Smooth muscle cell (in vitro differentiated cells): Measurements from ENCODE around the gene ROBO1. TPM values are rescaled to one million over a fixed set of nuclear protein-coding genes. Genes with fewer than 3 reads are reported as not detected.

Source experiments
- DNase-seq: peaks from one replicate; lab custom pipeline; 2025; ENCODE audit not compliant: unreplicated experiment; lab: John Stamatoyannopoulos, UW
- H2AFZ ChIP-seq: fragments of 200-600 bp; sonication (generic); 2 replicates; pipeline ENCODE4 v1.6.0; 2016; ENCODE audit warnings: antibody characterized with exemption, low read depth, mild to moderate bottlenecking
- H3F3A ChIP-seq: fragments of 200-600 bp; sonication (generic); 2 replicates; pipeline ENCODE4 v1.6.0; 2017; ENCODE audit warnings: antibody characterized with exemption, low read depth
- H3K27ac ChIP-seq: fragments of 200-600 bp; sonication (generic); 2 replicates; pipeline ENCODE4 v1.5.1; 2016; ENCODE audit warnings: low read depth, mild to moderate bottlenecking
- H3K27me3 ChIP-seq: fragments of 200-600 bp; sonication (generic); 2 replicates; pipeline ENCODE4 v1.6.1; 2016; ENCODE audit warnings: low read depth, mild to moderate bottlenecking
- H3K36me3 ChIP-seq: fragments of 200-600 bp; sonication (generic); 2 replicates; pipeline ENCODE4 v1.5.1; 2016; ENCODE audit warnings: low read depth
- H3K4me1 ChIP-seq: fragments of 200-600 bp; sonication (generic); 2 replicates; pipeline ENCODE4 v1.5.1; 2016; ENCODE audit warnings: low read depth
- H3K4me2 ChIP-seq: fragments of 200-600 bp; sonication (generic); 2 replicates; pipeline ENCODE4 v1.6.0; 2016; ENCODE audit warnings: mild to moderate bottlenecking
- H3K4me3 ChIP-seq: fragments of 200-600 bp; sonication (generic); 2 replicates; pipeline ENCODE4 v1.5.1; 2016; ENCODE audit warnings: mild to moderate bottlenecking
- H3K79me2 ChIP-seq: fragments of 200-600 bp; sonication (generic); 2 replicates; pipeline ENCODE4 v1.6.0; 2016; ENCODE audit warnings: low read depth, mild to moderate bottlenecking
- H3K9ac ChIP-seq: fragments of 200-600 bp; sonication (generic); 2 replicates; pipeline ENCODE4 v1.6.0; 2016; ENCODE audit warnings: low read depth
- H3K9me3 ChIP-seq: fragments of 200-600 bp; sonication (generic); replicated peaks from 2 replicates; pipeline ENCODE4 v1.5.1; 2016; ENCODE audit warnings: low read depth
- H4K20me1 ChIP-seq: fragments of 200-600 bp; sonication (generic); 2 replicates; pipeline ENCODE4 v1.6.0; 2016; ENCODE audit warnings: low read depth
- WGBS: methylation state at CpG from one replicate; pipeline ENCODE4 v1.1.7; 2016; ENCODE audit warnings: low lambda C conversion rate; 5-methylcytosine and 5-hydroxymethylcytosine counted together
- polyA plus RNA-seq: library from polyadenylated mRNA; unstranded; fragments of >200 nt; fragmentation: Nextera tagmentation; extraction: Ambion mirVana; gene quantifications from 2 replicates; pipeline ENCODE4 v1.2.1, GENCODE V29; 2016
- total RNA-seq: library from RNA; depleted of rRNA; stranded (reverse); fragments of >200 nt; gene quantifications from 2 replicates; pipeline ENCODE4 v1.2.3, GENCODE V29; 2014
- TF ChIP-seq, protein P1 (sequence below): fragments of 200-600 bp; sonication (generic); IDR thresholded peaks from 2 replicates; pipeline ENCODE4 v1.5.1; 2017; ENCODE audit warnings: borderline replicate concordance, mild to moderate bottlenecking, antibody characterized with exemption; ENCODE audit not compliant: insufficient read depth, poor library complexity, severe bottlenecking

Gene ROBO1
- total and polyA plus RNA-seq, 2 experiments from 2014 or later, result 30.5 to 79.5 TPM

DNA sequence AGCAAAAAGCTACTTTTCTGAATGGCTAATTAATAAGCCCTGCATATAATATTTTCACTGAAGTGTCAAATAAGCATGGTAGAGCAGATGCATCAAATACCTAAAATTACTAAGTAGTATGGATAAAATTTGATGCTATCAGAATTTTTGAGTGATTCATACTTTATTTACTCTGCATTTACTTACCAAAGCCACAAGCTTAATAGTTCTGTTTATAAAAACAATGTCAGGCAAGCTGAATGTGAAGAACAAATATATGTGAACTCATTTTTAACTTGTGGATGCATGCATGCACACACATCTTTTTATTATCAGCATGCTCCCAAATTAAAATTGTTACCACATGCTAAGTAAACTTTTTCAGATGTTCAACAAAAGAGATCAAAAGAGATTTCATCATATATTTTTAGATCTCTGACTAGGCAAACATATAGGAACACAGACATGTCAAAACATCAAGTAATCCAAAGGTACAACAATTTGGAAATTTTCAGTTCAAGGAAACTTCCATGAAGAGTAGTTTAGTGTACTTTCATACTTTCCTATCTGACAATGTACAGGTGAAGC lies 969.4 kb downstream of the ROBO1 start:
- Histone ChIP-seq H3K4me1 (peaks cover 19% of the 10 kb centered on the region), H3K9ac (no peak overlapping the region), H3K4me3 (no peak overlapping the region), H4K20me1 (peaks cover 36% of the 10 kb centered on the region), H3K79me2 (peaks cover 43% of the 10 kb centered on the region), H3F3A (no peaks in the 10 kb centered on the region), H3K9me3 (no peaks in the 10 kb centered on the region), H3K36me3 (no peaks in the 10 kb centered on the region), H3K27ac (no peak overlapping the region), H2AFZ (no peak overlapping the region), H3K27me3 (no peaks in the 10 kb centered on the region), H3K4me2 (no peak overlapping the region)
- DNase-seq, result no peak
- TF ChIP-seq, protein P1, sequence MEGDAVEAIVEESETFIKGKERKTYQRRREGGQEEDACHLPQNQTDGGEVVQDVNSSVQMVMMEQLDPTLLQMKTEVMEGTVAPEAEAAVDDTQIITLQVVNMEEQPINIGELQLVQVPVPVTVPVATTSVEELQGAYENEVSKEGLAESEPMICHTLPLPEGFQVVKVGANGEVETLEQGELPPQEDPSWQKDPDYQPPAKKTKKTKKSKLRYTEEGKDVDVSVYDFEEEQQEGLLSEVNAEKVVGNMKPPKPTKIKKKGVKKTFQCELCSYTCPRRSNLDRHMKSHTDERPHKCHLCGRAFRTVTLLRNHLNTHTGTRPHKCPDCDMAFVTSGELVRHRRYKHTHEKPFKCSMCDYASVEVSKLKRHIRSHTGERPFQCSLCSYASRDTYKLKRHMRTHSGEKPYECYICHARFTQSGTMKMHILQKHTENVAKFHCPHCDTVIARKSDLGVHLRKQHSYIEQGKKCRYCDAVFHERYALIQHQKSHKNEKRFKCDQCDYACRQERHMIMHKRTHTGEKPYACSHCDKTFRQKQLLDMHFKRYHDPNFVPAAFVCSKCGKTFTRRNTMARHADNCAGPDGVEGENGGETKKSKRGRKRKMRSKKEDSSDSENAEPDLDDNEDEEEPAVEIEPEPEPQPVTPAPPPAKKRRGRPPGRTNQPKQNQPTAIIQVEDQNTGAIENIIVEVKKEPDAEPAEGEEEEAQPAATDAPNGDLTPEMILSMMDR, result no peak

DNA sequence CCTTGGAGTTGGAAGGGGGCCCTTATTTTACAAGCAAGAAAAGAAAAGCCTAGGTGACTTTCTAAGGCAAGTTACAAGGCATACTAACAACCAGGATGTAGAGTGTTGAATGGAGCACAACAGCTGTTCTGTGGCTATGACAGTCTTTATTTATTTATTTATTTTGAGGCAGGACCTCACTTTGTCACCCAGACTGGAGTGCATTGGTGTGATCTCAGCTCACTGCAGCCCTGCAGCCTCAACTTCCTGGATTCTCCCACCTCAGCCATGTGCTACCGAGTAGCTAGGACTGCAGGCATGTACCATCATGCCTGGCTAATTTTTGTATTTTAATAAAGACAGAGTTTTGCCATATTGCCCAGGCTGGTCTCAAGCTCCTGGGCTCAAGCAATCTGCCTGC lies 973.4 kb downstream of the ROBO1 start:
- Histone ChIP-seq H2AFZ (no peak overlapping the region), H4K20me1 (peaks cover 34% of the 10 kb centered on the region), H3K27me3 (no peaks in the 10 kb centered on the region), H3K4me3 (no peak overlapping the region), H3F3A (no peaks in the 10 kb centered on the region), H3K9me3 (no peaks in the 10 kb centered on the region), H3K27ac (no peak overlapping the region), H3K4me1 (no peaks in the 10 kb centered on the region), H3K36me3 (no peaks in the 10 kb centered on the region), H3K4me2 (no peak overlapping the region), H3K9ac (no peak overlapping the region), H3K79me2 (peaks cover 31% of the 10 kb centered on the region)
- DNase-seq, result no peak
- 87% methylated on average over 1 of the region's 1 CpG for WGBS
- TF ChIP-seq, protein P1, result no peak

DNA sequence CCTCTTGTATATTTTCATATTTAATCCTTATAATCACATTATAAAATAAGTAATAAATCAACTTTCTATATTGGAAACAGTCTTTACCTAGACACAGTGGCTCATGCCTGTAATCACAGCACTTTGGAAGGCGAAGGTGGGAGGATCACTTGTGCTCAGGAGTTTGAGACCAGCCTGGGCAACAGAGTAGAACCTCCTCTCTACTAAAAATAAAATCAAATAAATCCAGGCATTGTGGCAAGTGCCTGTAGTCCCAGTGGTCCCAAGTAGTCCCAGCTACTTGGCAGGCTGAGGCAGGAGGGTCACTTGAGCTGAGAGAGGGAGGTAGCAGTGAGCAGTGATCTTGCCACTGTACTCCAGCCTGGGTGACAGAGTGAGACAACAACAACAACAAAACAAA lies 975.1 kb downstream of the ROBO1 start:
- WGBS, result 96% methylated on average over 1 of the region's 1 CpG
- H3K4me1 ChIP-seq, result no peaks in the 10 kb centered on the region
- H3K9ac ChIP-seq, result no peak overlapping the region
- H3K9me3 ChIP-seq, result no peaks in the 10 kb centered on the region
- H3K4me2 ChIP-seq, result no peak overlapping the region
- peaks cover 24% of the 10 kb centered on the region for H4K20me1 ChIP-seq
- no peak for DNase-seq
- no peak overlapping the region for H3K4me3 ChIP-seq
- H3K79me2 ChIP-seq, result peaks cover 19% of the 10 kb centered on the region
- no peaks in the 10 kb centered on the region for H3K27me3 ChIP-seq
- no peak overlapping the region for H3K27ac ChIP-seq
- H3K36me3 ChIP-seq, result no peaks in the 10 kb centered on the region
- no peaks in the 10 kb centered on the region for H3F3A ChIP-seq
- TF ChIP-seq, protein P1, result no peak
- H2AFZ ChIP-seq, result no peak overlapping the region

DNA sequence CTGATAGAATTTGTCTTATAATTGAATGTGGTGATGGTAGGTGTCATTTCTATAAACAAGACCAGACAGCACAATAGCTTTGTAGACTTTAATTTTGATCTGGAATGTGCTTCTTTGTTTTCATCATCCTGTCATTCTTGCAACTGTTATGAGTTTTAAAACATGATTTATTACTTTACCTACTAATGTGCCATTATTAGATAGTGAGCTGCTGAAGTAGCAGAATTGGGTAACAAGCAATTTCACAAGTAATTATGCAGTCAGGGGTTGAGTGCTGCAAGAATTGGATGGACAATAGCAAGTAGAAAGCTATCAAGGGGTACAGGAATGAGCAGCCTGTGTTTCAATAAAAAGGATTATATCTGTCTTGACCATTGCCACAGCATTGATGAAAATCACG lies 975.6 kb downstream of the ROBO1 start:
- 100% methylated on average over 1 of the region's 1 CpG for WGBS
- TF ChIP-seq, protein P1, result no peak
- no peaks in the 10 kb centered on the region for H3K36me3 ChIP-seq
- H4K20me1 ChIP-seq, result peaks cover 18% of the 10 kb centered on the region
- no peak overlapping the region for H3K9ac ChIP-seq
- H3K27me3 ChIP-seq, result no peaks in the 10 kb centered on the region
- no peak overlapping the region for H2AFZ ChIP-seq
- H3F3A ChIP-seq, result no peaks in the 10 kb centered on the region
- no peaks in the 10 kb centered on the region for H3K4me1 ChIP-seq
- H3K27ac ChIP-seq, result no peak overlapping the region
- no peak for DNase-seq
- H3K79me2 ChIP-seq, result peaks cover 14% of the 10 kb centered on the region
- H3K9me3 ChIP-seq, result no peaks in the 10 kb centered on the region
- no peak overlapping the region for H3K4me2 ChIP-seq
- H3K4me3 ChIP-seq, result no peak overlapping the region
